IPS-18a (cell line): ENCODE measurements around the gene PLK2.

Experiments used
- H3K27ac ChIP-seq: one replicate; pipeline ENCODE4 v1.5.1; 2013; ENCODE audit warnings: low read length
- H3K27me3 ChIP-seq: one replicate; pipeline ENCODE4 v1.6.1; 2013; ENCODE audit warnings: mild to moderate bottlenecking, low read length; ENCODE audit not compliant: control insufficient read depth, insufficient read depth
- H3K36me3 ChIP-seq: one replicate; pipeline ENCODE4 v1.6.1; 2013; ENCODE audit warnings: low read depth, low read length; ENCODE audit not compliant: control insufficient read depth
- H3K4me1 ChIP-seq: one replicate; pipeline ENCODE4 v1.6.1; 2013; ENCODE audit warnings: low read depth, low read length; ENCODE audit not compliant: control insufficient read depth
- H3K4me3 ChIP-seq: one replicate; pipeline ENCODE4 v1.5.1; 2013; ENCODE audit warnings: low read length
- H3K9ac ChIP-seq: one replicate; pipeline ENCODE4 v1.6.1; 2013; ENCODE audit warnings: mild to moderate bottlenecking, low read length, moderate library complexity
- H3K9me3 ChIP-seq: one replicate; pipeline ENCODE4 v1.6.1; 2013; ENCODE audit warnings: low read depth, low read length; ENCODE audit not compliant: control insufficient read depth

The PLK2 gene

GRCh38 chr5:58497386-58497785 is 37.5 kb upstream of the PLK2 start:
- H3K4me3 ChIP-seq = no peak overlapping the region
- no peaks in the 10 kb centered on the region for H3K4me1 ChIP-seq
- no peaks in the 10 kb centered on the region for H3K27me3 ChIP-seq
- no peaks in the 10 kb centered on the region for H3K9me3 ChIP-seq
- H3K36me3 ChIP-seq = no peaks in the 10 kb centered on the region
- no peak overlapping the region for H3K27ac ChIP-seq
- H3K9ac ChIP-seq = no peak overlapping the region

GRCh38 chr5:58496488-58496887 is 36.6 kb upstream of the PLK2 start:
- no peak overlapping the region for H3K27ac ChIP-seq
- no peak overlapping the region for H3K4me3 ChIP-seq
- H3K9me3 ChIP-seq = no peaks in the 10 kb centered on the region
- no peaks in the 10 kb centered on the region for H3K27me3 ChIP-seq
- H3K4me1 ChIP-seq = peaks cover 2% of the 10 kb centered on the region
- no peak overlapping the region for H3K9ac ChIP-seq
- no peaks in the 10 kb centered on the region for H3K36me3 ChIP-seq

- Histone ChIP-seq H3K4me1 (peaks cover 21% of the 10 kb centered on the region), H3K27ac (no peak overlapping the region), H3K4me3 (no peak overlapping the region), H3K36me3 (no peaks in the 10 kb centered on the region), H3K9me3 (no peaks in the 10 kb centered on the region), H3K9ac (no peak overlapping the region), H3K27me3 (no peaks in the 10 kb centered on the region)
These were observed 33.3 kb upstream of the PLK2 start for GRCh38 chr5:58493141-58493540.

GRCh38 chr5:58491216-58491892 is 31.5 kb upstream of the PLK2 start, which contains the start of gene GAPT:
GAPT (plus strand) TSS chr5:58491435; CDS start chr5:58494537, 3,102 bp downstream.
- no peaks in the 10 kb centered on the region for H3K36me3 ChIP-seq
- no peak within 1 kb of the TSS for H3K9ac ChIP-seq
- no peaks in the 10 kb centered on the region for H3K27me3 ChIP-seq
- H3K9me3 ChIP-seq = no peaks in the 10 kb centered on the region
- H3K4me1 ChIP-seq = peaks cover 21% of the 10 kb centered on the region
- H3K27ac ChIP-seq = no peak within 1 kb of the TSS
- no peak within 1 kb of the TSS for H3K4me3 ChIP-seq

GRCh38 chr5:58490402-58491050 is 30.6 kb upstream of the PLK2 start:
- Histone ChIP-seq H3K27ac (no peak overlapping the region), H3K4me1 (peaks cover 21% of the 10 kb centered on the region), H3K9ac (no peak overlapping the region), H3K36me3 (no peaks in the 10 kb centered on the region), H3K27me3 (no peaks in the 10 kb centered on the region), H3K4me3 (no peak overlapping the region), H3K9me3 (no peaks in the 10 kb centered on the region)

- Histone ChIP-seq H3K36me3 (no peaks in the 10 kb centered on the region), H3K27me3 (no peaks in the 10 kb centered on the region), H3K4me1 (peaks cover 17% of the 10 kb centered on the region), H3K9me3 (no peaks in the 10 kb centered on the region), H3K27ac (no peak overlapping the region), H3K4me3 (no peak overlapping the region), H3K9ac (no peak overlapping the region)
These were observed 26.4 kb upstream of the PLK2 start for GRCh38 chr5:58486290-58486689.

GRCh38 chr5:58484505-58484904 is 24.6 kb upstream of the PLK2 start:
- no peak overlapping the region for H3K27ac ChIP-seq
- no peaks in the 10 kb centered on the region for H3K36me3 ChIP-seq
- H3K9me3 ChIP-seq = no peaks in the 10 kb centered on the region
- H3K9ac ChIP-seq = no peak overlapping the region
- no peaks in the 10 kb centered on the region for H3K4me1 ChIP-seq
- H3K4me3 ChIP-seq = no peak overlapping the region
- no peaks in the 10 kb centered on the region for H3K27me3 ChIP-seq

GRCh38 chr5:58482536-58482935 is 22.6 kb upstream of the PLK2 start:
- Histone ChIP-seq H3K36me3 (no peaks in the 10 kb centered on the region), H3K9me3 (no peaks in the 10 kb centered on the region), H3K27ac (no peak overlapping the region), H3K9ac (no peak overlapping the region), H3K4me1 (no peaks in the 10 kb centered on the region), H3K27me3 (no peaks in the 10 kb centered on the region), H3K4me3 (no peak overlapping the region)

GRCh38 chr5:58481828-58482227 is 21.9 kb upstream of the PLK2 start:
- H3K4me1 ChIP-seq = no peaks in the 10 kb centered on the region
- no peak overlapping the region for H3K4me3 ChIP-seq
- no peaks in the 10 kb centered on the region for H3K36me3 ChIP-seq
- H3K27me3 ChIP-seq = no peaks in the 10 kb centered on the region
- no peaks in the 10 kb centered on the region for H3K9me3 ChIP-seq
- H3K27ac ChIP-seq = no peak overlapping the region
- no peak overlapping the region for H3K9ac ChIP-seq

- no peak overlapping the region for H3K9ac ChIP-seq
- H3K4me1 ChIP-seq = no peaks in the 10 kb centered on the region
- no peak overlapping the region for H3K27ac ChIP-seq
These were observed 21.3 kb upstream of the PLK2 start for GRCh38 chr5:58481066-58481676.

GRCh38 chr5:58477760-58478376 is 18.0 kb upstream of the PLK2 start:
- Histone ChIP-seq H3K4me1 (no peaks in the 10 kb centered on the region), H3K36me3 (no peaks in the 10 kb centered on the region), H3K9me3 (peaks cover 7% of the 10 kb centered on the region), H3K4me3 (no peak overlapping the region), H3K27ac (no peak overlapping the region), H3K9ac (no peak overlapping the region), H3K27me3 (no peaks in the 10 kb centered on the region)

More at GRCh38 chr5:58481066-58481676, 21.3 kb upstream of the PLK2 start:
- Histone ChIP-seq H3K9me3 (no peaks in the 10 kb centered on the region), H3K36me3 (no peaks in the 10 kb centered on the region), H3K4me3 (no peak overlapping the region), H3K27me3 (no peaks in the 10 kb centered on the region)
